T-helper 22 cell (primary cell): Measurements from ENCODE around the gene PPFIA3.
A peak's percentile ranks its signal among the peaks of the same experiment; 100 is the strongest.
"Not testable (repeated sequence)": the region's sequence is repeated elsewhere in the genome, so short reads cannot be mapped to it uniquely, and the experiment has no call there.

Experiments used
- DNase-seq: peaks from one replicate; pipeline ENCODE4 v3.0.0-alpha.2; 2020; ENCODE audit warnings: low read depth

Gene PPFIA3

GRCh38 chr19:49119411-49120324 is at the start of gene PPFIA3:
TSS of gene PPFIA3 (plus strand) at chr19:49119544. CDS start at chr19:49127874, 8,330 bp downstream.
- DNase-seq, result no peak

- no peak for DNase-seq
These were observed 48.9 kb upstream of the PPFIA3 start for GRCh38 chr19:49070416-49070815.

GRCh38 chr19:49071860-49072547 is 47.3 kb upstream of the PPFIA3 start:
- no peak for DNase-seq

GRCh38 chr19:49073514-49074378 is 45.6 kb upstream of the PPFIA3 start:
- DNase-seq, result no peak

- not testable (repeated sequence) for DNase-seq
These were observed 44.5 kb upstream of the PPFIA3 start for GRCh38 chr19:49074869-49075268.

- DNase-seq, result no peak
These were observed 39.0 kb upstream of the PPFIA3 start for GRCh38 chr19:49080392-49080791.

GRCh38 chr19:49081273-49081672 is 38.1 kb upstream of the PPFIA3 start:
- no peak for DNase-seq

GRCh38 chr19:49084206-49085019 is 34.9 kb upstream of the PPFIA3 start:
- no peak for DNase-seq

- DNase-seq, result peak; percentile 99
These were observed 34.1 kb upstream of the PPFIA3 start, which contains the start of gene SNRNP70 for GRCh38 chr19:49085020-49085867. TSS of gene SNRNP70 (plus strand) at chr19:49085451. CDS start at chr19:49086415, 964 bp downstream.

GRCh38 chr19:49085868-49086232 is 33.5 kb upstream of the PPFIA3 start:
- DNase-seq, result no peak

GRCh38 chr19:49086296-49086695 is 33.0 kb upstream of the PPFIA3 start:
- DNase-seq, result no peak

GRCh38 chr19:49091391-49092038 is 27.8 kb upstream of the PPFIA3 start:
- DNase-seq, result no peak

- no peak for DNase-seq
These were observed 26.7 kb upstream of the PPFIA3 start for GRCh38 chr19:49092686-49093085.

- DNase-seq, result no peak
These were observed 24.6 kb upstream of the PPFIA3 start for GRCh38 chr19:49094505-49095482.

GRCh38 chr19:49097453-49098288 is 21.7 kb upstream of the PPFIA3 start:
- DNase-seq, result peak; percentile 41

- no peak for DNase-seq
These were observed 20.5 kb upstream of the PPFIA3 start for GRCh38 chr19:49098795-49099194.

- DNase-seq, result no peak
These were observed 18.2 kb upstream of the PPFIA3 start for GRCh38 chr19:49101160-49101559.

- DNase-seq, result no peak
These were observed 17.0 kb upstream of the PPFIA3 start for GRCh38 chr19:49102303-49102702.
